22Rv1 (cell line): ENCODE measurements around the gene EBF3.

ENCODE experiments used
- H3K27ac ChIP-seq: fragments of 450-650 bp; 2 replicates; pipeline ENCODE4 v1.5.1; 2017
- ZFX ChIP-seq: fragments of 450-650 bp; IDR thresholded peaks from 2 replicates; pipeline ENCODE4 v1.6.1; 2017; ENCODE audit warnings: antibody characterized with exemption, borderline replicate concordance
- TF ChIP-seq, protein P1 (sequence below): fragments of 450-650 bp; IDR thresholded peaks from 2 replicates; pipeline ENCODE4 v1.5.1; 2017; ENCODE audit warnings: mild to moderate bottlenecking

EBF3 gene

GRCh38 chr10:129866894-129867293 is 97.2 kb downstream of the EBF3 start:
- no peak overlapping the region for H3K27ac ChIP-seq
- no peak for TF ChIP-seq ZFX
- TF ChIP-seq, protein P1, sequence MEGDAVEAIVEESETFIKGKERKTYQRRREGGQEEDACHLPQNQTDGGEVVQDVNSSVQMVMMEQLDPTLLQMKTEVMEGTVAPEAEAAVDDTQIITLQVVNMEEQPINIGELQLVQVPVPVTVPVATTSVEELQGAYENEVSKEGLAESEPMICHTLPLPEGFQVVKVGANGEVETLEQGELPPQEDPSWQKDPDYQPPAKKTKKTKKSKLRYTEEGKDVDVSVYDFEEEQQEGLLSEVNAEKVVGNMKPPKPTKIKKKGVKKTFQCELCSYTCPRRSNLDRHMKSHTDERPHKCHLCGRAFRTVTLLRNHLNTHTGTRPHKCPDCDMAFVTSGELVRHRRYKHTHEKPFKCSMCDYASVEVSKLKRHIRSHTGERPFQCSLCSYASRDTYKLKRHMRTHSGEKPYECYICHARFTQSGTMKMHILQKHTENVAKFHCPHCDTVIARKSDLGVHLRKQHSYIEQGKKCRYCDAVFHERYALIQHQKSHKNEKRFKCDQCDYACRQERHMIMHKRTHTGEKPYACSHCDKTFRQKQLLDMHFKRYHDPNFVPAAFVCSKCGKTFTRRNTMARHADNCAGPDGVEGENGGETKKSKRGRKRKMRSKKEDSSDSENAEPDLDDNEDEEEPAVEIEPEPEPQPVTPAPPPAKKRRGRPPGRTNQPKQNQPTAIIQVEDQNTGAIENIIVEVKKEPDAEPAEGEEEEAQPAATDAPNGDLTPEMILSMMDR = no peak

DNA sequence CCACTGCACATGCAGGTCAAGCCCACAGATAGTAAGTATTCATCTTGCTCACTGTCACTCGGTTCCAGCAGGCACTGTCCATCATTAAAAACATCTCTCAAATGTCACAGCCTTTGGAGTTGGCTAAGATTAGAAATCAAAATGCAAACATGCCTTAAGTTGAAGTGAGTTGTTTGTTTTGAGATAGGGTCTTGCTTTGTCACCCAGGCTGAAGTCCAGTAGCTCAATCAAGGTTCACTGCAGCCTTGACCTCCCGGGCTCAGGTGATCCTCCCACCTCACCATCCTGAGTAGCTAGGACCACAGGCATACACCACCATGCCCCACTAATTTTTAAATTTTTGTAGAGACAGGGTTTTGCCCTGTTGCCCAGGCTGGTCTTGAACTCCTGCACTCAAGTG is 98.1 kb downstream of the EBF3 start:
- no peak overlapping the region for H3K27ac ChIP-seq
- TF ChIP-seq, protein P1 = no peak

DNA sequence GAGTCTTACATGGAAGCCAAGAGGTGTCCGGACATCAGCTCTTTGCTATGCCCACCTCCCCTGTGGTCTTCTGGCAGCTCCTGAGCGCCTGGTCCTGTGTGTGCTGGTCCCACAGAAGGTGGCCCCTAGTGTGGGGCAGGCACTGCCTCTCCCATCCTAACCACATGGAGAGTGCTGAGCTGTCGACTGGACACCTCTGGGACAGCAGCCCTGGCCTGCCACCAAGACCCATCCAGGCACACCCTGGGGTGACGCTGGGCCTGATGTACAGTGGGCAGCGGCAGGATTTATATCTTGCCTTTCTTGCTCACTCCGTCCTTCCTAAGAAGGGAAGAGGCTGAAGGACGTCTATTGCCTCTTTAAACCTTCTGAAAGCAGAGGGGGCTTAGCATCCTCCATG is 98.7 kb downstream of the EBF3 start:
- TF ChIP-seq ZFX = no peak
- TF ChIP-seq, protein P1 = no peak
- H3K27ac ChIP-seq = no peak overlapping the region

DNA sequence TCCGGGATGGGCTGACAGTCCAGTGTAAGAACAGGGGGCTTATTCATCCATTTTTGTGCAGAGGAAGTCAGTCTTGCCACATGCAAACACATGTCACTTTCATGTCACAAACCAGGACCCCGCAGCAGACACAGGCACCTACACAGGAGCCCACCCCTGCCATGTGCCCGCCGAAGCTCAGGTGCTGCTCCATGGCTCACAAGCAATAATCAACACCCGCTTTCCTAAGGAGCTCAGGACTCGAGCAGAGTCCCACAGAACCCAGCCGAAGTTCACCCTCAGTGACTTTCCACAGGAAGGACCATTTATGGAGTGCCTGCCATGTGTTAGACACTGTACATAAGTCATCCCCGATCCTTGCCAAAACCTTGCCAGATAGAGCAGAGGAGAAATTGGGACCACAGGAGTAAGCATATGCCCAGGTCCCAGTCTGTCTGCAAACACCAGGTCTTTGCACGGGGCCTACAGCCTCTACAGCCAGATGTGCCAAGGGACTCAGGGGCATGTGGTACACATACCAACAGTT is 99.4 kb downstream of the EBF3 start:
- TF ChIP-seq, protein P1 = no peak
- no peak for TF ChIP-seq ZFX
- no peak overlapping the region for H3K27ac ChIP-seq

DNA sequence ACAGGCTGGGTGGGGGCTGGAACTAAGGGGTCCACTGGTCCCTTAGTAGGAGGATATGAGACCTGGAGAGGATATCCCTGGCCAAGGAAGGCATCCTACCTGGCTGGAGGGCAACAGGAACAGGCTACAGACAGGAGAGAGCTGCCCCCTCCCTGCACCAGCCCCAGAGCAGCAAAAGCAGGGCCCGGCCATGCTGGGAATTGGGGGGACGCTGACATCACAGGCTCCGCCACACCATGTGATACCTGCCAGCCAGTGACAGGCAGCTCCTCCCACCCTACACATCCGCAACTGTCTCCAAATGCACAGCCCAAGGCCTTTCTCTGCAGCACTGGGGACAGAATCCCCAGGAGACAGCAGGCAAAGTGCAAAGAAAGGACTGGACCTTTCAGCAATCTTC is 100.0 kb downstream of the EBF3 start:
- TF ChIP-seq, protein P1 = no peak
- no peak overlapping the region for H3K27ac ChIP-seq

DNA sequence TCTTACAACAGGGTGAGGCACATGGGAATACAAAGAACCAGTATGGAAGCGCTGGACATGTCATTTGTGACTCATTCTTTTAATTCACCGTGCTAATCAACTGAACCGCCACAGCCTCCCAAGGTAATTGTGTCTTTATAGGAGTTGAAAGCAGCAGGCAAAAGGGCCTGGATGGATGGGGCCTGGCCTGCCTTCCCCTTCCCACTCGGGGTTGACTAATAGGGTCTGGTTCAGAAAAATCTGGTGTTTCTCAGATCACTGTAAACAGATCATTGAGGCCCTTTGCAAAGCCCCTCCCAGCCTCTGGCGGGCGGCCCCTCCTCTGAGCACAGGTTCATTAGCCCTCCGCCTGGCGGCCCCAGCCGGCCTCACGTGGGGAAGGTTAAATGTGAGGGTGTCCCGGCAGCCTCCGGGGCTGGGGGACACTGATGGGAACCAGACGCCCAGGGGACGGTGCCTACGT is 100.8 kb downstream of the EBF3 start:
- no peak overlapping the region for H3K27ac ChIP-seq
- no peak for TF ChIP-seq ZFX
- TF ChIP-seq, protein P1 = no peak

DNA sequence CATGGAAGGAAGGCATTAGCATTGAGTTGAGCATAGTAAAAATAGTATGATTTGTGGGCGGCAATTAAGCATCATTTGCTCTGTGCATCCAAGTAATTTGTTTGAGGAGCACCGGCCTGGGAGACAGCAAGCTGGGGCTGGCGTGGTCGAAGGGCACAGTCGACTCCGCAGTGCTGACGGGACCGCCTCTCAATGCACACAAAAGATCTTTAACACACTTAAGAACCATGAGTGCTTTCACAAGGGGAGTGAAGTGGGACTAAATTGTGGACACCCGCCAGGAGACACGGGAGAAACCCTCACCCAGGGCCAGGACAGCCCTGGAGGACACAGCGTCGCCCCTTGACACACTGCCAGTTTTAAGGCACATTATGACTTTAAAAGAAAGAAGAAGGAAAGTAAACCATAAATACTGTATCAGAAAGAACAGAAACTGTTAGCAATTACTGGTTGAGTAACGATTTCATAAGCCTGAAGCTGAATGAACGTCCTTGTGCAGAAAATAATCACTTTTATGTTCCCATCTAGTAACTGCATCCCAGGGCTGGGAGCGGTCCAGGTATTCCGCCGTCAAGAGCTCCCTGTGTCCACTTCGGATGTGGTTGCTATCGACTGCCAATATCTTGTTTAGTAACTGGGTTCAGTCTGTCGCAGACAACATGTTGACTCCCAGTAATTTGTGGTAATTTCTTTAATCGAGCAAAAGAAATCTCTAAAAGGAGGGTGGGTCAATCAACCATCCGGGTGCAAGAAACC is 102.1 kb downstream of the EBF3 start:
- H3K27ac ChIP-seq = no peak overlapping the region
- TF ChIP-seq, protein P1 = no peak
- no peak for TF ChIP-seq ZFX
